SK-N-MC (cell line): ENCODE results near the gene BBS12.

Source experiments
- EZH2 ChIP-seq: fragments of 200-600 bp; sonication (generic); IDR thresholded peaks from one replicate; pipeline ENCODE4 v1.6.1; 2017; ENCODE audit warnings: antibody characterized with exemption
- POLR2AphosphoS5 ChIP-seq: IDR thresholded peaks from 2 replicates; pipeline ENCODE4 v1.6.1; 2012; ENCODE audit warnings: mild to moderate bottlenecking, low read depth, low read length, borderline replicate concordance

GRCh38 chr4:122691988-122692387 is 40.5 kb upstream of the BBS12 start:
- no peak for TF ChIP-seq POLR2AphosphoS5
- no peak for TF ChIP-seq EZH2
